ENCODE data around the gene GUCY1A1.

DNA sequence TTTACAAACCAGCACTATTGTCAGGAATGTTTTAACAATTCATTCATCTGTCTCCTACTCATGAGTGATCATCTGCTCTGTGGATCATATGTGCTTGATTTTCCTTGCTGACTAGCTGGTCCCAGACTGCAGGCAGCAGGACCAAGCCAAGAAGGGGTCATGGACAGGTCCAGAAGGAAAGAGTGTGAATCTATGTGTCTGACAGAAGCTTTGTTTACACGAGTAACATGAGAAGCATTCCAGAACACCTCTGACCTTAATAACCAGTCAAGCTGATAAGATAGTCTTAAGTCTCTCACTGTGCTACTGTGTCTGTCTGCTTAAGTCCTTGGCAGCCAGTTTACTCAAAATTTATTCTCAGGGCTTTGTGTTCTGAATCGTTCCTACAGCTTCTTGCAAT is 39.0 kb downstream of the GUCY1A1 start:
- TF ChIP-seq, protein P1, sequence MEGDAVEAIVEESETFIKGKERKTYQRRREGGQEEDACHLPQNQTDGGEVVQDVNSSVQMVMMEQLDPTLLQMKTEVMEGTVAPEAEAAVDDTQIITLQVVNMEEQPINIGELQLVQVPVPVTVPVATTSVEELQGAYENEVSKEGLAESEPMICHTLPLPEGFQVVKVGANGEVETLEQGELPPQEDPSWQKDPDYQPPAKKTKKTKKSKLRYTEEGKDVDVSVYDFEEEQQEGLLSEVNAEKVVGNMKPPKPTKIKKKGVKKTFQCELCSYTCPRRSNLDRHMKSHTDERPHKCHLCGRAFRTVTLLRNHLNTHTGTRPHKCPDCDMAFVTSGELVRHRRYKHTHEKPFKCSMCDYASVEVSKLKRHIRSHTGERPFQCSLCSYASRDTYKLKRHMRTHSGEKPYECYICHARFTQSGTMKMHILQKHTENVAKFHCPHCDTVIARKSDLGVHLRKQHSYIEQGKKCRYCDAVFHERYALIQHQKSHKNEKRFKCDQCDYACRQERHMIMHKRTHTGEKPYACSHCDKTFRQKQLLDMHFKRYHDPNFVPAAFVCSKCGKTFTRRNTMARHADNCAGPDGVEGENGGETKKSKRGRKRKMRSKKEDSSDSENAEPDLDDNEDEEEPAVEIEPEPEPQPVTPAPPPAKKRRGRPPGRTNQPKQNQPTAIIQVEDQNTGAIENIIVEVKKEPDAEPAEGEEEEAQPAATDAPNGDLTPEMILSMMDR (IDR thresholded peaks at IDR 0.05): no peak
- no peak for TF ChIP-seq ZFX (IDR thresholded peaks at IDR 0.05; ENCODE audit: borderline replicate concordance)
